K562 (cell line): ENCODE measurements around the gene KIF3A. TPM values are rescaled to one million over a fixed set of nuclear protein-coding genes. Genes with fewer than 3 reads are reported as not detected.

Experiments used
- ADNP ChIP-seq: fragments of 200-800 bp; sonication (Bioruptor generic); IDR thresholded peaks from 2 replicates; pipeline ENCODE4 v1.6.1; 2016; ENCODE audit warnings: missing genetic modification characterization, missing compliant biosample characterization
- ATF6 ChIP-seq: sonication (generic); formaldehyde crosslinking; IDR thresholded peaks from 2 replicates; pipeline ENCODE4 v1.4.0; 2020; ENCODE audit warnings: mild to moderate bottlenecking, missing genetic modification reagents
- CHD2 ChIP-seq: IDR thresholded peaks from 2 replicates; pipeline ENCODE4 v1.6.1; 2011; ENCODE audit warnings: low read depth, low read length
- ELF4 ChIP-seq: fragments of 450-650 bp; formaldehyde crosslinking; IDR thresholded peaks from 2 replicates; pipeline ENCODE4 v1.4.0; 2022; ENCODE audit warnings: missing genetic modification characterization
- EP400 ChIP-seq: fragments of 450-650 bp; IDR thresholded peaks from 2 replicates; pipeline ENCODE4 v1.6.1; 2017; ENCODE audit warnings: antibody characterized with exemption, mild to moderate bottlenecking, moderate library complexity
- GABPB2 ChIP-seq: fragments of 250-450 bp; sonication (Bioruptor Pico); conservative IDR thresholded peaks from 2 replicates; pipeline ENCODE4 v1.5.1; 2021; ENCODE audit warnings: mild to moderate bottlenecking
- GTF2B ChIP-seq: IDR thresholded peaks from 2 replicates; pipeline ENCODE4 v1.6.1; 2011; ENCODE audit not compliant: insufficient read length; ENCODE audit errors: extremely low read depth
- HIVEP1 ChIP-seq: fragments of 250-450 bp; sonication (Bioruptor Pico); IDR thresholded peaks from 2 replicates; pipeline ENCODE4 v1.4.0; 2020; ENCODE audit warnings: mild to moderate bottlenecking
- MITF ChIP-seq: IDR thresholded peaks from 2 replicates; pipeline ENCODE4 v1.6.1; 2014; ENCODE audit warnings: antibody characterized with exemption
- PHB2 ChIP-seq: fragments of 450-650 bp; IDR thresholded peaks from 2 replicates; pipeline ENCODE4 v1.6.1; 2017; ENCODE audit warnings: low read depth
- STAG1 ChIP-seq: sonication (generic); formaldehyde crosslinking; IDR thresholded peaks from 2 replicates; pipeline ENCODE4 v1.5.0; 2020; ENCODE audit warnings: missing genetic modification reagents, borderline replicate concordance
- ZBTB7A ChIP-seq: IDR thresholded peaks from 2 replicates; pipeline ENCODE4 v1.6.1; 2011; ENCODE audit warnings: low read depth, mild to moderate bottlenecking, low read length, moderate library complexity, borderline replicate concordance; ENCODE audit not compliant: control insufficient read depth
- ZNF212 ChIP-seq: fragments of 450-650 bp; formaldehyde crosslinking; IDR thresholded peaks from 2 replicates; pipeline ENCODE4 v1.4.0; 2020; ENCODE audit warnings: mild to moderate bottlenecking
- ZNF217 ChIP-seq: sonication (generic); formaldehyde crosslinking; IDR thresholded peaks from 2 replicates; pipeline ENCODE4 v1.8.0; 2022; ENCODE audit warnings: mild to moderate bottlenecking, missing genetic modification reagents
- ZNF431 ChIP-seq: sonication (generic); formaldehyde crosslinking; IDR thresholded peaks from 2 replicates; pipeline ENCODE4 v1.8.0; 2022; ENCODE audit warnings: mild to moderate bottlenecking, missing genetic modification reagents
- ZNF507 ChIP-seq: conservative IDR thresholded peaks from 2 replicates; pipeline ENCODE4 v1.6.1; 2017; ENCODE audit warnings: missing genetic modification characterization, missing compliant biosample characterization
- ZNF699 ChIP-seq: fragments of 250-450 bp; sonication (Bioruptor Pico); IDR thresholded peaks from 2 replicates; pipeline ENCODE4 v1.8.0; 2021; ENCODE audit warnings: mild to moderate bottlenecking, moderate library complexity; ENCODE audit not compliant: insufficient replicate concordance
- polyA plus RNA-seq, 8 experiments: library from polyadenylated mRNA; depleted of rRNA in 4 of 8; stranded (reverse) in 5 of 8; unstranded in 3 of 8; fragments of >200 nt; fragmentation: Nextera tagmentation in 2 of 8; fragmentation: Illumina TruSeq in 1 of 8; extraction: Ambion mirVana in 2 of 8; extraction: Trizol in 1 of 8; gene quantifications; 2 replicates each; pipeline versions ENCODE4 v1.2.1 to v1.2.3, GENCODE V29; 2011 to 2014; ENCODE audit warnings: inconsistent platforms in 1 of 8, missing spikeins in 1 of 8
- total RNA-seq, 7 experiments: library from RNA; depleted of rRNA in 6 of 7; stranded (reverse); fragments of >200 nt in 6 of 7; fragmentation: Illumina TruSeq in 2 of 7; extraction: Trizol in 2 of 7; gene quantifications; 2 replicates each; pipeline versions ENCODE4 v1.2.1 to v1.2.3, GENCODE V29; 2011 to 2021; ENCODE audit warnings: low replicate concordance in 1 of 7
- TF ChIP-seq, protein P1 (sequence below), 2 experiments: fragments of 450-650 bp; IDR thresholded peaks; 2 replicates each; pipeline ENCODE4 v1.6.1; 2018; ENCODE audit warnings: mild to moderate bottlenecking in 2 of 2, low read depth in 1 of 2; ENCODE audit not compliant: partially characterized antibody in 2 of 2
- TF ChIP-seq, protein P2 (sequence below): fragments of 450-650 bp; IDR thresholded peaks from 2 replicates; pipeline ENCODE4 v1.7.1; 2018; ENCODE audit warnings: mild to moderate bottlenecking, low read depth; ENCODE audit not compliant: partially characterized antibody

KIF3A gene
- total and polyA plus RNA-seq, 9 of the 15 experiments (the other 6 are each of a cell fraction or from before 2014, with no cell fraction given) = 1.5 to 7.8 (median 6.0) TPM

GRCh38 chr5:132684491-132684890, 52.9 kb downstream of the KIF3A start (continued):
- TF ChIP-seq MITF (no peak), ZNF507 (tag) (no peak), ATF6 (CRISPR knock-in tag) (no peak), ADNP (tag) (no peak), CHD2 (no peak), GTF2B (no peak), ZNF212 (CRISPR knock-in tag) (no peak), ZNF217 (CRISPR knock-in tag) (no peak), ZBTB7A (no peak), HIVEP1 (CRISPR knock-in tag) (no peak), ELF4 (CRISPR knock-in tag) (no peak), ZNF431 (CRISPR knock-in tag) (no peak), STAG1 (CRISPR knock-in tag) (no peak), EP400 (no peak), GABPB2 (no peak), PHB2 (no peak), ZNF699 (CRISPR knock-in tag) (no peak)
- TF ChIP-seq, protein P1, sequence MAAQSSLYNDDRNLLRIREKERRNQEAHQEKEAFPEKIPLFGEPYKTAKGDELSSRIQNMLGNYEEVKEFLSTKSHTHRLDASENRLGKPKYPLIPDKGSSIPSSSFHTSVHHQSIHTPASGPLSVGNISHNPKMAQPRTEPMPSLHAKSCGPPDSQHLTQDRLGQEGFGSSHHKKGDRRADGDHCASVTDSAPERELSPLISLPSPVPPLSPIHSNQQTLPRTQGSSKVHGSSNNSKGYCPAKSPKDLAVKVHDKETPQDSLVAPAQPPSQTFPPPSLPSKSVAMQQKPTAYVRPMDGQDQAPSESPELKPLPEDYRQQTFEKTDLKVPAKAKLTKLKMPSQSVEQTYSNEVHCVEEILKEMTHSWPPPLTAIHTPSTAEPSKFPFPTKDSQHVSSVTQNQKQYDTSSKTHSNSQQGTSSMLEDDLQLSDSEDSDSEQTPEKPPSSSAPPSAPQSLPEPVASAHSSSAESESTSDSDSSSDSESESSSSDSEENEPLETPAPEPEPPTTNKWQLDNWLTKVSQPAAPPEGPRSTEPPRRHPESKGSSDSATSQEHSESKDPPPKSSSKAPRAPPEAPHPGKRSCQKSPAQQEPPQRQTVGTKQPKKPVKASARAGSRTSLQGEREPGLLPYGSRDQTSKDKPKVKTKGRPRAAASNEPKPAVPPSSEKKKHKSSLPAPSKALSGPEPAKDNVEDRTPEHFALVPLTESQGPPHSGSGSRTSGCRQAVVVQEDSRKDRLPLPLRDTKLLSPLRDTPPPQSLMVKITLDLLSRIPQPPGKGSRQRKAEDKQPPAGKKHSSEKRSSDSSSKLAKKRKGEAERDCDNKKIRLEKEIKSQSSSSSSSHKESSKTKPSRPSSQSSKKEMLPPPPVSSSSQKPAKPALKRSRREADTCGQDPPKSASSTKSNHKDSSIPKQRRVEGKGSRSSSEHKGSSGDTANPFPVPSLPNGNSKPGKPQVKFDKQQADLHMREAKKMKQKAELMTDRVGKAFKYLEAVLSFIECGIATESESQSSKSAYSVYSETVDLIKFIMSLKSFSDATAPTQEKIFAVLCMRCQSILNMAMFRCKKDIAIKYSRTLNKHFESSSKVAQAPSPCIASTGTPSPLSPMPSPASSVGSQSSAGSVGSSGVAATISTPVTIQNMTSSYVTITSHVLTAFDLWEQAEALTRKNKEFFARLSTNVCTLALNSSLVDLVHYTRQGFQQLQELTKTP (IDR thresholded peaks at IDR 0.05; ENCODE audit: low read depth in 1 of 2, partially characterized antibody in 2 of 2) = no peak
- TF ChIP-seq, protein P2, sequence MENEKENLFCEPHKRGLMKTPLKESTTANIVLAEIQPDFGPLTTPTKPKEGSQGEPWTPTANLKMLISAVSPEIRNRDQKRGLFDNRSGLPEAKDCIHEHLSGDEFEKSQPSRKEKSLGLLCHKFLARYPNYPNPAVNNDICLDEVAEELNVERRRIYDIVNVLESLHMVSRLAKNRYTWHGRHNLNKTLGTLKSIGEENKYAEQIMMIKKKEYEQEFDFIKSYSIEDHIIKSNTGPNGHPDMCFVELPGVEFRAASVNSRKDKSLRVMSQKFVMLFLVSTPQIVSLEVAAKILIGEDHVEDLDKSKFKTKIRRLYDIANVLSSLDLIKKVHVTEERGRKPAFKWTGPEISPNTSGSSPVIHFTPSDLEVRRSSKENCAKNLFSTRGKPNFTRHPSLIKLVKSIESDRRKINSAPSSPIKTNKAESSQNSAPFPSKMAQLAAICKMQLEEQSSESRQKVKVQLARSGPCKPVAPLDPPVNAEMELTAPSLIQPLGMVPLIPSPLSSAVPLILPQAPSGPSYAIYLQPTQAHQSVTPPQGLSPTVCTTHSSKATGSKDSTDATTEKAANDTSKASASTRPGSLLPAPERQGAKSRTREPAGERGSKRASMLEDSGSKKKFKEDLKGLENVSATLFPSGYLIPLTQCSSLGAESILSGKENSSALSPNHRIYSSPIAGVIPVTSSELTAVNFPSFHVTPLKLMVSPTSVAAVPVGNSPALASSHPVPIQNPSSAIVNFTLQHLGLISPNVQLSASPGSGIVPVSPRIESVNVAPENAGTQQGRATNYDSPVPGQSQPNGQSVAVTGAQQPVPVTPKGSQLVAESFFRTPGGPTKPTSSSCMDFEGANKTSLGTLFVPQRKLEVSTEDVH = no peak
